GM03348 (cell line): ENCODE data around the gene LSM2.
"Not testable (repeated sequence)": the region's sequence is repeated elsewhere in the genome, so short reads cannot be mapped to it uniquely, and the experiment has no call there.

Experiments used
- DNase-seq: peaks from one replicate; pipeline ENCODE4 v3.0.0; 2012; ENCODE audit warnings: low spot score

The LSM2 gene

GRCh38 chr6:31806470-31807272 is at the start of gene LSM2:
Gene LSM2, minus strand, starts transcription at chr6:31806966. Its CDS starts 209 bp downstream, at chr6:31806757.
- DNase-seq = peak; percentile 99

- DNase-seq = not testable (repeated sequence)
These were observed 45.4 kb upstream of the LSM2 start for GRCh38 chr6:31851980-31852718.

GRCh38 chr6:31851485-31851832 is 44.7 kb upstream of the LSM2 start:
- DNase-seq = no peak

GRCh38 chr6:31850765-31851484 is 44.2 kb upstream of the LSM2 start:
- DNase-seq = no peak

- no peak for DNase-seq
These were observed 40.7 kb upstream of the LSM2 start for GRCh38 chr6:31847276-31847978.

- no peak for DNase-seq
These were observed 37.7 kb upstream of the LSM2 start for GRCh38 chr6:31844507-31844906.

- DNase-seq = no peak
These were observed 35.3 kb upstream of the LSM2 start for GRCh38 chr6:31842053-31842452.

- DNase-seq = not testable (repeated sequence)
These were observed 33.0 kb upstream of the LSM2 start for GRCh38 chr6:31839779-31840126.

- DNase-seq = no peak
These were observed 32.2 kb upstream of the LSM2 start for GRCh38 chr6:31838968-31839367.

- not testable (repeated sequence) for DNase-seq
These were observed 31.4 kb upstream of the LSM2 start for GRCh38 chr6:31838114-31838553.

- no peak for DNase-seq
These were observed 30.8 kb upstream of the LSM2 start for GRCh38 chr6:31837369-31838113.

- peak; percentile 47 for DNase-seq
These were observed 30.0 kb upstream of the LSM2 start for GRCh38 chr6:31836474-31837368.

- DNase-seq = no peak
These were observed 29.3 kb upstream of the LSM2 start for GRCh38 chr6:31836047-31836473.

GRCh38 chr6:31834367-31835250 is 27.8 kb upstream of the LSM2 start:
- DNase-seq = peak; percentile 94

GRCh38 chr6:31831350-31832215 is 24.8 kb upstream of the LSM2 start:
- DNase-seq = no peak

- DNase-seq = no peak
These were observed 24.1 kb upstream of the LSM2 start for GRCh38 chr6:31830886-31831335.

GRCh38 chr6:31829633-31830283 is 23.0 kb upstream of the LSM2 start:
- peak; percentile 35 for DNase-seq
